Stimulated activated CD8-positive, alpha-beta memory T cell treated with anti-CD3 and anti-CD28 coated beads, Interleukin-12 subunit alpha, Interleukin-12 subunit beta, amount 100 ng/mL, for 24 hours (primary cell): Measurements from ENCODE around the gene TESK2.
"Not testable (repeated sequence)": the region's sequence is repeated elsewhere in the genome, so short reads cannot be mapped to it uniquely, and the experiment has no call there.

ENCODE experiments used
- DNase-seq: peaks from one replicate; pipeline ENCODE4 v3.0.0-alpha.2; 2020; ENCODE audit errors: extremely low read depth

TESK2 gene

GRCh38 chr1:45473302-45473701 is 17.7 kb downstream of the TESK2 start:
- no peak for DNase-seq

DNA sequence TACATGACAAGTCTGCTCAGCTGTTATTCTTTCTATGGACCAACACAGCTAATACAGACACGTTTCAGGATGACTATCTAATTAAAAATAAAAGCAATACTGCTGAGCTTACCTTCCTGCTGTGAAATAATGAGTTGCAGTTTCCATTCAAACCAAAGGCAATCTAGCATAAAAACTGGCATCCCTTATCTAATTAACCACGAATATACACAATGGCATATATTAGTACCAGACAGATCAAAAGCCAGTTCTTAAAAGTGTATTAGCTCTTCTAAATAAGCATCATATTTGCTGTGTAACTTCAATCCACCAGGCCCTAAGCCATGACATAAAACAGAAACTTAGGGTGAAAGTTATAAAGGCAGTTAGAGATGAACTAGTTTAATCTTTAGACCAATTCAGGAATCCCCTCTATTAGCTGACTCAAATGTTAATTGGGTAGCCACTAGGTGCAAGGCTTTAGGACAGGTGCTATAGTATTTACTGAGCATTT is 20.6 kb downstream of the TESK2 start:
- no peak for DNase-seq

DNA sequence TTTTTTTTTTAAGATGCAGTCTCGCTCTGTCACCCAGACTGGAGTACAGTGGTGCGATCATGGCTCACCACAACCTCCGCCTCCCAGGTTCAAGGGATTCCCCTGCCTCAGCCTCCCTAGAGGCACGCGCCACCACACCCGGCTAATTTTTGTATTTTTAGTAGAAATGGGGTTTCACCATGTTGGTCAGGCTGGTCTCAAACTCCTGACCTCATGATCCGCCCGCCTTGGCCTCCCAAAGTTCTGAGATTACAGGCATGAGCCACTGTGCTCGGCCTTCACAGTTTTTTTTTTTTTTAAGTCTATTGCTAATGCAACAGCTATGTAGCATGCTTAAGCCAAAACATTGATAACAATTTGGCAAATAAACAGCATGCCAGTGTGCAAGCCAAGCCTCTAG is 23.6 kb downstream of the TESK2 start:
- DNase-seq, result not testable (repeated sequence)

DNA sequence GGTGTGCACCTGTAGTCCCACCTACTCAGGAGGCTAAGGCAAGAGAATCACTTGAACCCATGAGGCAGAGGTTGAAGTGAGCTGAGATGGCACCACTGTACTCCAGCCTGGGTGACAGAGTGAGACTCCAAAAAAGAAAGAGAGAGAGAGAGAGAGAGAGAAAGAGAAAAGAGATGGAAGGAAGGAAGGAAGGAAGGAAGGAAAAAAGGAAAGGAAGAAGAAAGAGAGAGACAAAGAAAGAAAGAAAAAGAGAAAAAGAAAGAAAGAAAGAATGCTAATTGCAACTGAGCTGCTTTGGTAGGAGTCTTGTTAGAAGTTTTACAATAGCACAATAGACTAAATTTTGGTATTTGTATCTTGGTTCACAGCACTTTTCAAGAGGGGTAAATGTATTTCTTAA is 25.7 kb downstream of the TESK2 start:
- DNase-seq, result no peak

GRCh38 chr1:45458894-45459293 is 32.1 kb downstream of the TESK2 start:
- no peak for DNase-seq

- no peak for DNase-seq
Measured at GRCh38 chr1:45456531-45456930, 34.4 kb downstream of the TESK2 start.

- no peak for DNase-seq
Measured at GRCh38 chr1:45455162-45455561, 35.8 kb downstream of the TESK2 start.

DNA sequence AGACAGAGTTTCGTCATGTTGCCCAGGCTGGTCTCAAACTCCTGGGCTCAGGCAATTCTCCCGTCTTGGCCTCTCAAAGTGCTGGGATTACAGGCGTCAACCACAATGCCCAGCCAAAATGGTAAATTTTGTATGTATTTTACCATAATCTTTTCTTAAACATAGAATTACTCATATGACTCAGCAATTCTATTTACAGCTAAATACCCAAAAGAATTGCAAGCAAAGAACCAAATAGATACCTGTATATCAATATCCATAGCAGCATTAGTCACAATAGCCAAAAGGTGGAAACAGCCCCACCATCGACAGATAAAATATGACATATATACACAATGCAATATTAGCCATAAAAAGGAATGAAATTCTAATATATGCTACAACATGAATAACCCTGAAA is 36.5 kb downstream of the TESK2 start:
- DNase-seq, result no peak

- DNase-seq, result no peak
Measured at GRCh38 chr1:45452503-45452902, 38.5 kb downstream of the TESK2 start.

DNA sequence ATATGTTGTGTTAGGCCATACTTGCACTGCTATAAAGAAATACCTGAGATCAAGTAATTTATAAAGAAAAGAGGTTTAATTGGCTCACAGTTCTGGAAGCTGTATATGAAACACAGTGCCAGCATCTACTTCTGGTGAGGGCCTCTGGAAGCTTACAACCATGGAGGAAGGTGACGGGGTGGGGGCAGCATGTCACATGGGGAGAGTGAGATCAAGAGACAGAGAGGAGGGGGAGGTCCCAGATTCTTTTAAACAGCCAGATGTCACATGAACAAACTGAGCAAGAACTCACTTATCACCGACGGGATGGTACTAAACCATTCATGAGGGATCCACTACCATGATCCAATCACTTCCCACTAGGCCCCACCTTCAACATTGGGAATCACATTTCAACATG is 42.6 kb downstream of the TESK2 start:
- no peak for DNase-seq

DNA sequence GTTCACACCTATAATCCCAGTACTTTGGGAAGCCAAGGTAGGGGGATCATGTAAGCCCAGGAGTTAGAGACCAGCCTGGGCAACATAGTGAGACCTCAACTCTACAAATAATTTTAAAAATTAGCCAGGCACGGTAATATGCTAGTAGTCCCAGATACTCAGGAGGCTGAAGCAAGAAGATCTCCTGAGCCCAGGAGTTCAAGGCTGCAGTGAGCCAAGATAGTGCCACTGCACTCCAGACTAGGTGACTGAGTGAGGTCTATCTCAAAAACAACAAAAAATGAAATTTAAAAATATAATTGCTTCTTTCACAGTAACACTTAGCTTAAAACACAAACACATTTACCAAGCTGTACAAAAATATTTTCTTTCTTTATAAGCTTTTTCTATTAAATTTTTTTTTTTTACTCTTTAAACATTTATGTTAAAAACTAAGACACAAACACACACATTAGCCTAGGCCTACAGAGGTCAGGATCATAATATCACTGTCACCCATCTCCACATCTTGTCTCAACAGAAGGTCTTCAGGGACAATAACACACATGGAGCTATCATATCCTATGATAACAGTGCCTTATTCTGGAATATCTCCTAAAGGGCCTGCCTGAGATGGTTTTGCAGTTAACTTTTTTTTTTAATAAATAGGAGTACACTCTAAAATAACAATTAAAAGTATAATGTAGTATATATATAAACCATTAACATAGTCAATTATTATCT is 43.9 kb downstream of the TESK2 start:
- no peak for DNase-seq

GRCh38 chr1:45446530-45446929 is 44.4 kb downstream of the TESK2 start:
- DNase-seq, result no peak

DNA sequence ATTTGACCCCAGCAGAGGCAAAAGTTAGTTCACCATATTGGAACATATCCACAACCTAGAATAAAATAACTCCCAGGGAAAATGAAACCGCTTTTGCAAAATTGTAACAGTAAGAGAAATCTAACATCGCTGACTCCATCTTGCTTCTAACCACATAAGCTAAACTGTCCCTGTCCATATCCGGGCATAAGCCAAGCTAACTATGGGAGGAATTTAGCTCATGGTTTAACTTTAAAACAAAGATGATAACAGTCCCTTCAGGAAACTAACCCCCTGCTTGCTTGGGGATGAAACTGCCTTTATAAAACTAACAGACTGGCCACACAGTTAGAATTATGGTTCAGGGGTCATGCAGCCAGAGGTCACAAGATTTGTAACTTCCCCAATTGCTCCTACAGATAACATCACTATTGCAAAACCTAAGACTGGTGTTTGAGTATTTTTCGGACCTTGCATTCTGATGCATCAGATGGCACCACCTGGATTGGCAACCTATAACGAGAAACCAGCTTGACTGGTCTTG is 46.3 kb downstream of the TESK2 start:
- DNase-seq, result no peak

GRCh38 chr1:45443580-45444446 is 47.1 kb downstream of the TESK2 start:
- no peak for DNase-seq

- DNase-seq, result no peak
Measured at GRCh38 chr1:45442272-45442671, 48.7 kb downstream of the TESK2 start.

- no peak for DNase-seq
Measured at GRCh38 chr1:45437323-45437722, 53.6 kb downstream of the TESK2 start.

DNA sequence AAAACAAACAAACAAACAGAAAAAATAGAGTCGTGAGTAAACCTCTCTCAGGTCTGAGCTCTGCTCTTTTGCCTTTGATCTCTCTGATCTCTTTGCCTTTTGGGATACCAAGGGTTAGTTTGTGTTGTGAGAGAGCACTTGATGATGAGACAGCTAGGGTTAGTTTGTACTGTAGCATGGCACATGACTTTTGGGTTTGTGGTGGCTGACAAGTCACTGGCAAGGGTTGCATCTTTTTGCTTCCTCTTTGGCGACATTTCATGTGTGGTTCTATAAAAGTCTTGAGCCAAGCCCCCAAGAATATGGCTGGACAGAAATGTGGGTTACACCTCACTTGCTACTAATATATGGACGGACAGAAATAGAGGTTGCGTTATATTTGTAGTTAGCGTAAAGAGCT is 60.5 kb downstream of the TESK2 start:
- no peak for DNase-seq

- DNase-seq, result no peak
Measured at GRCh38 chr1:45429561-45430159, 61.3 kb downstream of the TESK2 start.

GRCh38 chr1:45423906-45424678 is 66.9 kb downstream of the TESK2 start:
- DNase-seq, result no peak

GRCh38 chr1:45421935-45422334 is 69.0 kb downstream of the TESK2 start:
- DNase-seq, result no peak

- DNase-seq, result no peak
Measured at GRCh38 chr1:45414746-45415145, 76.2 kb downstream of the TESK2 start.

DNA sequence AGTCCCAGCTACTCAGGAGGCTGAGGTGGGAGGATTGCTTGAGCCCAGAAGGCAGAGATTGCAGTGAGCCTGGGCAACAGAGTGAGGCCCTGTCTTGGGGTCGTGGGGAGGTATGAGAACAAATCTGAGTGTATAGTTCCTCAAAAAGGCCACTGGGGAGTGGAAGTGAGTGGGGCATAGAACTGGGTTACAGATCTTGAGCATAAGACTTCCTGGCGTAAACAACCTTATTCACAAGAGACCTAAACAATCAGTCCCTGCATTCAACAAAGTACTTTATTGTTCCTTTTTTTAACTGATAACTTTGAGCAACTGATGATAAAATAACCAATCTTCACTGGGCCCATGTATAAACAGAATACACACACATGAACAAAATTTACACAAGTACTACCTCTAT is 78.1 kb downstream of the TESK2 start:
- no peak for DNase-seq
